Esophagus (tissue), 2 donors: Measurements from ENCODE around the gene FANCE. TPM values are rescaled to one million over a fixed set of nuclear protein-coding genes. Genes with fewer than 3 reads are reported as not detected.

ENCODE experiments used
- H3K27ac ChIP-seq, 2 donors: one replicate each; pipeline ENCODE4 v1.5.1; 2013; ENCODE audit warnings: low read depth in 2 of 2, mild to moderate bottlenecking in 2 of 2, inconsistent platforms in 1 of 2, low read length in 1 of 2, moderate library complexity in 1 of 2
- H3K27me3 ChIP-seq, 2 donors: one replicate each; pipeline ENCODE4 v1.6.1; 2013; ENCODE audit warnings: low read length in 2 of 2, control low read depth in 1 of 2, mild to moderate bottlenecking in 1 of 2; ENCODE audit not compliant: insufficient read depth in 2 of 2, control insufficient read depth in 1 of 2
- H3K36me3 ChIP-seq, 2 donors: one replicate each; pipeline ENCODE4 v1.6.1; 2013; ENCODE audit warnings: low read length in 1 of 2; ENCODE audit not compliant: control insufficient read depth in 2 of 2, insufficient read depth in 2 of 2
- H3K4me1 ChIP-seq, 2 donors: one replicate each; pipeline ENCODE4 v1.6.1; 2013; ENCODE audit warnings: low read length in 1 of 2; ENCODE audit not compliant: control insufficient read depth in 2 of 2, insufficient read depth in 2 of 2
- H3K4me3 ChIP-seq, 2 donors: one replicate each; pipeline ENCODE4 v1.5.1; 2013; ENCODE audit warnings: low read length in 2 of 2, mild to moderate bottlenecking in 2 of 2, low read depth in 1 of 2, moderate library complexity in 1 of 2
- H3K9me3 ChIP-seq, 2 donors: one replicate each; pipeline ENCODE4 v1.6.1; 2013; ENCODE audit warnings: mild to moderate bottlenecking in 2 of 2, low read depth in 1 of 2, low read length in 1 of 2, moderate library complexity in 1 of 2; ENCODE audit not compliant: control insufficient read depth in 2 of 2, insufficient read depth in 1 of 2
- whole genome bisulfite sequencing, 2 donors: extraction: QIAGEN DNeasy Blood & Tissue Kit; methylation state at CpG; one replicate each; pipeline ENCODE4 v1.1.7; 2013; 5-methylcytosine and 5-hydroxymethylcytosine counted together
- polyA plus RNA-seq, 2 donors: library from polyadenylated mRNA; stranded (reverse); fragments of 200-250 nt; gene quantifications; one replicate each; pipeline ENCODE4 v1.2.3, GENCODE V29; 2013
- donor health status: healthy with polysubstance abuse.
- donor health status: Bipolar disorder and iron deficiency.

FANCE gene
- polyA plus RNA-seq, 2 donors: 4.6 to 6.3 TPM

GRCh38 chr6:35487658-35488516 lies 35.7 kb downstream of the FANCE start:
- peaks cover 17 to 59% of the 10 kb centered on the region in 2 donors for H3K4me1 ChIP-seq
- peaks cover under 1 to 14% of the 10 kb centered on the region in 2 donors for H3K36me3 ChIP-seq
- WGBS, 2 donors: 18 to 38% methylated on average over 9 of the region's 9 CpGs
- H3K9me3 ChIP-seq: no peaks in the 10 kb centered on the region
- H3K27me3 ChIP-seq: no peaks in the 10 kb centered on the region
- H3K27ac ChIP-seq: peak overlapping the region; percentile 93 to 98
- no peak overlapping the region for H3K4me3 ChIP-seq

- WGBS, 2 donors: 66 to 68% methylated on average over 9 of the region's 9 CpGs
- H3K27ac ChIP-seq: peak overlapping the region; percentile 93 to 98
Observed at GRCh38 chr6:35488517-35488862, 36.4 kb downstream of the FANCE start.

GRCh38 chr6:35489066-35489465 lies 36.9 kb downstream of the FANCE start:
- Histone ChIP-seq H3K4me3 (no peak overlapping the region), H3K9me3 (no peaks in the 10 kb centered on the region), H3K36me3 (peaks cover 0 to 17% of the 10 kb centered on the region in 2 donors), H3K4me1 (peaks cover 17 to 66% of the 10 kb centered on the region in 2 donors), H3K27ac (peak overlapping the region; percentile 91 to 93), H3K27me3 (no peaks in the 10 kb centered on the region)
- 63 to 68% methylated on average over 1 of the region's 1 CpG for WGBS, 2 donors

More at GRCh38 chr6:35488517-35488862, 36.4 kb downstream of the FANCE start:
- H3K9me3 ChIP-seq: no peaks in the 10 kb centered on the region
- H3K36me3 ChIP-seq: peaks cover 0 to 16% of the 10 kb centered on the region in 2 donors
- H3K27me3 ChIP-seq: no peaks in the 10 kb centered on the region
- H3K4me1 ChIP-seq: peaks cover 17 to 63% of the 10 kb centered on the region in 2 donors
- no peak overlapping the region for H3K4me3 ChIP-seq

- Histone ChIP-seq H3K36me3 (peaks cover 0 to 6% of the 10 kb centered on the region in 2 donors), H3K4me1 (peaks cover 20 to 62% of the 10 kb centered on the region in 2 donors), H3K9me3 (no peaks in the 10 kb centered on the region), H3K27me3 (no peaks in the 10 kb centered on the region), H3K27ac (peak overlapping the region; percentile 91 to 93), H3K4me3 (no peak overlapping the region)
- 23 to 27% methylated on average over 26 to 28 of the region's 28 CpGs for WGBS, 2 donors
Observed at GRCh38 chr6:35489995-35490791, 38.1 kb downstream of the FANCE start.

GRCh38 chr6:35490821-35491557 lies 38.9 kb downstream of the FANCE start:
- Histone ChIP-seq H3K4me1 (peaks cover 20 to 59% of the 10 kb centered on the region in 2 donors), H3K27me3 (no peaks in the 10 kb centered on the region), H3K27ac (peak overlapping the region; percentile 90 to 93), H3K36me3 (peaks cover 0 to 5% of the 10 kb centered on the region in 2 donors), H3K4me3 (no peak overlapping the region), H3K9me3 (no peaks in the 10 kb centered on the region)
- WGBS, 2 donors: 44 to 61% methylated on average over 8 of the region's 8 CpGs

- H3K9me3 ChIP-seq: no peaks in the 10 kb centered on the region
- no peak overlapping the region for H3K4me3 ChIP-seq
- H3K4me1 ChIP-seq: peaks cover 20 to 54% of the 10 kb centered on the region in 2 donors
- peak overlapping the region; percentile 90 to 93 for H3K27ac ChIP-seq
- no peaks in the 10 kb centered on the region for H3K27me3 ChIP-seq
- peaks cover 0 to 5% of the 10 kb centered on the region in 2 donors for H3K36me3 ChIP-seq
- 49 to 55% methylated on average over 5 of the region's 5 CpGs for WGBS, 2 donors
Observed at GRCh38 chr6:35491558-35492257, 39.6 kb downstream of the FANCE start.

- no peaks in the 10 kb centered on the region for H3K9me3 ChIP-seq
- peaks cover 20 to 53% of the 10 kb centered on the region in 2 donors for H3K4me1 ChIP-seq
- WGBS, 2 donors: 37 to 39% methylated on average over 6 to 7 of the region's 7 CpGs
- H3K36me3 ChIP-seq: peaks cover 0 to 5% of the 10 kb centered on the region in 2 donors
- H3K4me3 ChIP-seq: no peak overlapping the region
- H3K27me3 ChIP-seq: no peaks in the 10 kb centered on the region
- peak overlapping the region; percentile 90 to 93 for H3K27ac ChIP-seq
Observed at GRCh38 chr6:35492258-35492973, 40.3 kb downstream of the FANCE start.

- no peak overlapping the region for H3K4me3 ChIP-seq
- peaks cover 20 to 50% of the 10 kb centered on the region in 2 donors for H3K4me1 ChIP-seq
- H3K27me3 ChIP-seq: no peaks in the 10 kb centered on the region
- H3K9me3 ChIP-seq: no peaks in the 10 kb centered on the region
- peaks cover 0 to 5% of the 10 kb centered on the region in 2 donors for H3K36me3 ChIP-seq
- WGBS, 2 donors: 74 to 79% methylated on average over 7 of the region's 7 CpGs
- peak overlapping the region; percentile 90 to 93 for H3K27ac ChIP-seq
Observed at GRCh38 chr6:35492974-35493284, 40.8 kb downstream of the FANCE start.
